H1 (cell line): ENCODE measurements around the gene MECP2.

Source experiments
- EZH2 ChIP-seq: fragments of 200-600 bp; sonication (generic); IDR thresholded peaks from 2 replicates; pipeline ENCODE4 v1.7.1; 2012; ENCODE audit warnings: low read depth, mild to moderate bottlenecking, moderate library complexity, low read length, inconsistent platforms; ENCODE audit not compliant: severe bottlenecking
- MAFK ChIP-seq: IDR thresholded peaks from 2 replicates; pipeline ENCODE4 v1.6.1; 2012; ENCODE audit warnings: low read depth, mild to moderate bottlenecking, improper control_type of control experiment, low read length
- NANOG ChIP-seq: IDR thresholded peaks from 2 replicates; pipeline ENCODE4 v1.6.1; 2011; ENCODE audit warnings: low read length, low read depth, mild to moderate bottlenecking, inconsistent platforms; ENCODE audit not compliant: insufficient read depth, poor library complexity, severe bottlenecking
- POLR2A ChIP-seq, 2 experiments: IDR thresholded peaks; 1 replicate in 1 of 2; 2 replicates in 1 of 2; pipeline ENCODE4 v1.6.1; 2011; ENCODE audit warnings: low read depth in 2 of 2, low read length in 2 of 2, mild to moderate bottlenecking in 2 of 2; ENCODE audit errors: control extremely low read depth in 1 of 2
- RNF2 ChIP-seq: fragments of 200-900, 300-1000 bp; sonication (generic); IDR thresholded peaks from 2 replicates; pipeline ENCODE4 v1.7.1; 2016; ENCODE audit warnings: borderline replicate concordance, low read depth, mild to moderate bottlenecking, antibody characterized with exemption, low read length; ENCODE audit not compliant: poor library complexity, severe bottlenecking; ENCODE audit errors: missing control alignments
- SRF ChIP-seq: IDR thresholded peaks from 2 replicates; pipeline ENCODE4 v1.6.1; 2011; ENCODE audit warnings: mild to moderate bottlenecking, low read depth, low read length, moderate library complexity
- TAF1 ChIP-seq: IDR thresholded peaks from 2 replicates; pipeline ENCODE4 v1.6.1; 2011; ENCODE audit warnings: mild to moderate bottlenecking, low read depth, low read length
- TAF7 ChIP-seq: optimal IDR thresholded peaks from 2 replicates; pipeline ENCODE3; 2011; ENCODE audit warnings: low read depth, mild to moderate bottlenecking, inconsistent platforms, low read length, moderate library complexity, borderline replicate concordance
- TBP ChIP-seq: IDR thresholded peaks from 2 replicates; pipeline ENCODE4 v1.6.1; 2011; ENCODE audit warnings: low read depth, low read length, improper control_type of control experiment
- TF ChIP-seq, protein P1 (sequence below), 3 experiments: IDR thresholded peaks; 1 replicate in 2 of 3; 2 replicates in 1 of 3; pipeline versions ENCODE4 v1.5.1 to v1.6.1; 2011; ENCODE audit warnings: low read length in 3 of 3, mild to moderate bottlenecking in 3 of 3, inconsistent platforms in 2 of 3, low read depth in 1 of 3, moderate library complexity in 1 of 3; ENCODE audit not compliant: insufficient read depth in 1 of 3; ENCODE audit errors: control extremely low read depth in 1 of 3
- TF ChIP-seq, protein P2 (sequence below): IDR thresholded peaks from 2 replicates; pipeline ENCODE4 v1.6.1; 2012; ENCODE audit warnings: inconsistent platforms

DNA sequence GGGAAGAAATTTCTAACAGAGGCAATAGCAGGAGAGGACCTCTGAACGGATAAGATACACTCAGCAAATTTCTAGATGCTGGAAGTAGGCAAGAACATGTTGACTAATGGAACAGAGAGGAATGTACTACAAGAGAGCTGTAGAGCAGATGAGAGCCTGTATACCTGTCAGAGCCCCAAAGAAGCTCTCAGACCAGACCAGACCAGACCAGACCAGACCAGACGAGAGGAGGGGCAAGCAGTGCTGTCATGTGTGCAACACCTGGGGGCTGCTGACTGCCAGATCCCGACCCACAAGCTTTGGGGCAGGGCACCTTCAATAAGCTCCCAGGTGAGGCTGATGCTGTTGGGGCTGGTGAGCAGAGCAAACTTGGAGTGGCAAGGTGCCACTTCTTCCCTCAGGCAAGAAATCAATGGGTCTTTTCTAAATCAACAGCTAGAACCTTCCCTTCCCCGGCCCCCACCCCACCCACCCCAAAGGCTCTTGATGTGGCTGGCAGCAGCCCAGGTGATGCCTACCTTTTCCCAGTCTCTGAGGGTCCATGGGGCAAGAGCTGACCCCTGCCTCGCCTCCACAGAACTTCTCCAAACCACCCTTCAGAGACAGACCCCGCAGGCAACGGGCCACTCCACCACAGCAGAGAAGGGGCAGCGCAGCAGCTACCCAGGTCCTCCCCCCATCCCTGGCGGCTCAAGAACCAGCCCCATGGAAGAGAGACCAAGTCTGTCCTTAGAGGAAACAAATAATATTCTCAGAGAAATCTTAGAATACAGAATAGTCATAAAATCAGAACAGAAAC, 32.7 kb downstream of the MECP2 start:
- TF ChIP-seq, protein P1, sequence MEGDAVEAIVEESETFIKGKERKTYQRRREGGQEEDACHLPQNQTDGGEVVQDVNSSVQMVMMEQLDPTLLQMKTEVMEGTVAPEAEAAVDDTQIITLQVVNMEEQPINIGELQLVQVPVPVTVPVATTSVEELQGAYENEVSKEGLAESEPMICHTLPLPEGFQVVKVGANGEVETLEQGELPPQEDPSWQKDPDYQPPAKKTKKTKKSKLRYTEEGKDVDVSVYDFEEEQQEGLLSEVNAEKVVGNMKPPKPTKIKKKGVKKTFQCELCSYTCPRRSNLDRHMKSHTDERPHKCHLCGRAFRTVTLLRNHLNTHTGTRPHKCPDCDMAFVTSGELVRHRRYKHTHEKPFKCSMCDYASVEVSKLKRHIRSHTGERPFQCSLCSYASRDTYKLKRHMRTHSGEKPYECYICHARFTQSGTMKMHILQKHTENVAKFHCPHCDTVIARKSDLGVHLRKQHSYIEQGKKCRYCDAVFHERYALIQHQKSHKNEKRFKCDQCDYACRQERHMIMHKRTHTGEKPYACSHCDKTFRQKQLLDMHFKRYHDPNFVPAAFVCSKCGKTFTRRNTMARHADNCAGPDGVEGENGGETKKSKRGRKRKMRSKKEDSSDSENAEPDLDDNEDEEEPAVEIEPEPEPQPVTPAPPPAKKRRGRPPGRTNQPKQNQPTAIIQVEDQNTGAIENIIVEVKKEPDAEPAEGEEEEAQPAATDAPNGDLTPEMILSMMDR (IDR thresholded peaks at IDR 0.05; ENCODE audit: control extremely low read depth in 1 of 3, insufficient read depth in 1 of 3, low read depth in 1 of 3, low read length in 3 of 3), result no peak
- TF ChIP-seq POLR2A (IDR thresholded peaks at IDR 0.05; ENCODE audit: control extremely low read depth in 1 of 2, low read depth in 2 of 2, low read length in 2 of 2), result no peak
- no peak for TF ChIP-seq TBP
- no peak for TF ChIP-seq TAF7
- TF ChIP-seq MAFK, result no peak
- TF ChIP-seq EZH2, result no peak
- TF ChIP-seq, protein P2, sequence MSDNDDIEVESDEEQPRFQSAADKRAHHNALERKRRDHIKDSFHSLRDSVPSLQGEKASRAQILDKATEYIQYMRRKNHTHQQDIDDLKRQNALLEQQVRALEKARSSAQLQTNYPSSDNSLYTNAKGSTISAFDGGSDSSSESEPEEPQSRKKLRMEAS, result no peak
- no peak for TF ChIP-seq SRF
- TF ChIP-seq TAF1, result no peak
- TF ChIP-seq NANOG, result no peak
- TF ChIP-seq RNF2, result no peak
